22Rv1 (cell line): Measurements from ENCODE around the gene JPH3.

Source experiments
- ZFX ChIP-seq: fragments of 450-650 bp; IDR thresholded peaks from 2 replicates; pipeline ENCODE4 v1.6.1; 2017; ENCODE audit warnings: antibody characterized with exemption, borderline replicate concordance
- TF ChIP-seq, protein P1 (sequence below): fragments of 450-650 bp; IDR thresholded peaks from 2 replicates; pipeline ENCODE4 v1.5.1; 2017; ENCODE audit warnings: mild to moderate bottlenecking

DNA sequence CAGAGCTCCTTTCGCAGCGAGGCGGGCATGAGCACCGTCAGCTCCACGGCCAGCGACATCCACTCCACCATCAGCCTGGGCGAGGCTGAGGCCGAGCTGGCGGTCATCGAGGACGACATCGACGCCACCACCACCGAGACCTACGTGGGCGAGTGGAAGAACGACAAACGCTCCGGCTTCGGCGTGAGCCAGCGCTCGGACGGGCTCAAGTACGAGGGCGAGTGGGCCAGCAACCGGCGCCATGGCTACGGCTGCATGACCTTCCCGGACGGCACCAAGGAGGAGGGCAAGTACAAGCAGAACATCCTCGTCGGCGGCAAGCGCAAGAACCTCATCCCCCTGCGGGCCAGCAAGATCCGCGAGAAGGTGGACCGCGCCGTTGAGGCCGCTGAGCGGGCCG lies 42.3 kb downstream of the JPH3 start:
- TF ChIP-seq, protein P1, sequence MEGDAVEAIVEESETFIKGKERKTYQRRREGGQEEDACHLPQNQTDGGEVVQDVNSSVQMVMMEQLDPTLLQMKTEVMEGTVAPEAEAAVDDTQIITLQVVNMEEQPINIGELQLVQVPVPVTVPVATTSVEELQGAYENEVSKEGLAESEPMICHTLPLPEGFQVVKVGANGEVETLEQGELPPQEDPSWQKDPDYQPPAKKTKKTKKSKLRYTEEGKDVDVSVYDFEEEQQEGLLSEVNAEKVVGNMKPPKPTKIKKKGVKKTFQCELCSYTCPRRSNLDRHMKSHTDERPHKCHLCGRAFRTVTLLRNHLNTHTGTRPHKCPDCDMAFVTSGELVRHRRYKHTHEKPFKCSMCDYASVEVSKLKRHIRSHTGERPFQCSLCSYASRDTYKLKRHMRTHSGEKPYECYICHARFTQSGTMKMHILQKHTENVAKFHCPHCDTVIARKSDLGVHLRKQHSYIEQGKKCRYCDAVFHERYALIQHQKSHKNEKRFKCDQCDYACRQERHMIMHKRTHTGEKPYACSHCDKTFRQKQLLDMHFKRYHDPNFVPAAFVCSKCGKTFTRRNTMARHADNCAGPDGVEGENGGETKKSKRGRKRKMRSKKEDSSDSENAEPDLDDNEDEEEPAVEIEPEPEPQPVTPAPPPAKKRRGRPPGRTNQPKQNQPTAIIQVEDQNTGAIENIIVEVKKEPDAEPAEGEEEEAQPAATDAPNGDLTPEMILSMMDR = no peak
- TF ChIP-seq ZFX = no peak
